Breast epithelium (tissue), 3 donors: ENCODE results near the gene SLC44A1.

ENCODE experiments used
- POLR2A ChIP-seq: fragments of 450-650 bp; IDR thresholded peaks from one replicate; pipeline ENCODE4 v1.6.1; 2016; ENCODE audit warnings: antibody characterized with exemption, mild to moderate bottlenecking, moderate library complexity
- POLR2AphosphoS5 ChIP-seq, 3 donors: sonication (generic); formaldehyde crosslinking; IDR thresholded peaks; one replicate each; pipeline ENCODE4 v1.6.1; 2017; ENCODE audit warnings: antibody characterized with exemption in 3 of 3
- TF ChIP-seq, protein P1 (sequence below), 3 donors: fragments of 450-650 bp; IDR thresholded peaks; one replicate each; pipeline ENCODE4 v1.5.1; 2016 to 2017; ENCODE audit warnings: antibody characterized with exemption in 3 of 3, mild to moderate bottlenecking in 3 of 3, moderate library complexity in 3 of 3

GRCh38 chr9:105243015-105243686, 1.3 kb upstream of the SLC44A1 start:
- TF ChIP-seq, protein P1, sequence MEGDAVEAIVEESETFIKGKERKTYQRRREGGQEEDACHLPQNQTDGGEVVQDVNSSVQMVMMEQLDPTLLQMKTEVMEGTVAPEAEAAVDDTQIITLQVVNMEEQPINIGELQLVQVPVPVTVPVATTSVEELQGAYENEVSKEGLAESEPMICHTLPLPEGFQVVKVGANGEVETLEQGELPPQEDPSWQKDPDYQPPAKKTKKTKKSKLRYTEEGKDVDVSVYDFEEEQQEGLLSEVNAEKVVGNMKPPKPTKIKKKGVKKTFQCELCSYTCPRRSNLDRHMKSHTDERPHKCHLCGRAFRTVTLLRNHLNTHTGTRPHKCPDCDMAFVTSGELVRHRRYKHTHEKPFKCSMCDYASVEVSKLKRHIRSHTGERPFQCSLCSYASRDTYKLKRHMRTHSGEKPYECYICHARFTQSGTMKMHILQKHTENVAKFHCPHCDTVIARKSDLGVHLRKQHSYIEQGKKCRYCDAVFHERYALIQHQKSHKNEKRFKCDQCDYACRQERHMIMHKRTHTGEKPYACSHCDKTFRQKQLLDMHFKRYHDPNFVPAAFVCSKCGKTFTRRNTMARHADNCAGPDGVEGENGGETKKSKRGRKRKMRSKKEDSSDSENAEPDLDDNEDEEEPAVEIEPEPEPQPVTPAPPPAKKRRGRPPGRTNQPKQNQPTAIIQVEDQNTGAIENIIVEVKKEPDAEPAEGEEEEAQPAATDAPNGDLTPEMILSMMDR (IDR thresholded peaks at IDR 0.05): no peak
- TF ChIP-seq POLR2A (no peak), POLR2AphosphoS5 (IDR thresholded peaks at IDR 0.05) (no peak)
